GM12878 (cell line): ENCODE data around the gene SLC25A44. TPM values are rescaled to one million over a fixed set of nuclear protein-coding genes. Genes with fewer than 3 reads are reported as not detected.

ENCODE experiments used
- BMI1 ChIP-seq: fragments of 450-650 bp; IDR thresholded peaks from 2 replicates; pipeline ENCODE4 v1.6.1; 2016; ENCODE audit warnings: mild to moderate bottlenecking, moderate library complexity, borderline replicate concordance
- DPF2 ChIP-seq: fragments of 450-650 bp; IDR thresholded peaks from 2 replicates; pipeline ENCODE4 v1.6.1; 2017; ENCODE audit warnings: mild to moderate bottlenecking
- E2F4 ChIP-seq: IDR thresholded peaks from 2 replicates; pipeline ENCODE4 v1.6.1; 2012; ENCODE audit warnings: low read depth, low read length, improper control_type of control experiment
- EGR1 ChIP-seq, 2 experiments: IDR thresholded peaks; 1 replicate in 1 of 2; 2 replicates in 1 of 2; pipeline ENCODE4 v1.6.1; 2011 to 2012; ENCODE audit warnings: low read depth in 2 of 2, low read length in 2 of 2, borderline replicate concordance in 1 of 2, mild to moderate bottlenecking in 1 of 2, moderate library complexity in 1 of 2
- HDGF ChIP-seq: fragments of 450-650 bp; IDR thresholded peaks from 2 replicates; pipeline ENCODE4 v1.6.1; 2016; ENCODE audit warnings: antibody characterized with exemption
- IKZF2 ChIP-seq, 2 experiments: fragments of 450-650 bp; IDR thresholded peaks; 2 replicates each; pipeline ENCODE4 v1.6.1; 2017; ENCODE audit warnings: mild to moderate bottlenecking in 2 of 2, moderate library complexity in 2 of 2
- IRF4 ChIP-seq: IDR thresholded peaks from 2 replicates; pipeline ENCODE4 v1.6.1; 2011; ENCODE audit warnings: low read depth, low read length
- KAT2A ChIP-seq: conservative IDR thresholded peaks from 2 replicates; pipeline ENCODE4 v1.6.1; 2011; ENCODE audit warnings: low read depth, low read length; ENCODE audit not compliant: control insufficient read depth
- MXI1 ChIP-seq: fragments of 150-350 bp; IDR thresholded peaks from 2 replicates; pipeline ENCODE4 v1.6.1; 2011; ENCODE audit warnings: low read depth, mild to moderate bottlenecking, inconsistent platforms, low read length, improper control_type of control experiment
- NFYA ChIP-seq: IDR thresholded peaks from 2 replicates; pipeline ENCODE4 v1.6.1; 2011; ENCODE audit warnings: low read depth, mild to moderate bottlenecking, low read length, improper control_type of control experiment, borderline replicate concordance
- NR2F1 ChIP-seq: fragments of 450-650 bp; conservative IDR thresholded peaks from 2 replicates; pipeline ENCODE4 v1.6.1; 2017; ENCODE audit warnings: mild to moderate bottlenecking
- POLR2AphosphoS2 ChIP-seq: IDR thresholded peaks from 2 replicates; pipeline ENCODE4 v1.6.1; 2011; ENCODE audit warnings: low read depth, mild to moderate bottlenecking, low read length, improper control_type of control experiment, moderate library complexity
- RAD51 ChIP-seq: fragments of 450-650 bp; IDR thresholded peaks from 2 replicates; pipeline ENCODE4 v1.6.1; 2016; ENCODE audit warnings: moderate library complexity, mild to moderate bottlenecking, inconsistent platforms
- SMAD1 ChIP-seq: fragments of 450-650 bp; IDR thresholded peaks from 2 replicates; pipeline ENCODE4 v1.6.1; 2018; ENCODE audit warnings: mild to moderate bottlenecking, low read depth; ENCODE audit not compliant: partially characterized antibody
- SP1 ChIP-seq: IDR thresholded peaks from one replicate; pipeline ENCODE4 v1.6.1; 2011; ENCODE audit warnings: low read depth, low read length
- TCF7 ChIP-seq: IDR thresholded peaks from 2 replicates; pipeline ENCODE4 v1.6.1; 2014; ENCODE audit warnings: antibody characterized with exemption, borderline replicate concordance
- polyA plus RNA-seq, 11 experiments: library from polyadenylated mRNA; depleted of rRNA in 4 of 11; unstranded in 6 of 11; stranded (reverse) in 5 of 11; fragments of >200 nt; fragmentation: Nextera tagmentation in 4 of 11; fragmentation: Illumina TruSeq in 1 of 11; extraction: Ambion mirVana in 4 of 11; extraction: Trizol in 1 of 11; gene quantifications; 1 replicate in 1 of 11; 2 replicates in 10 of 11; pipeline versions ENCODE4 v1.2.1 to v1.2.3, GENCODE V29; 2011 to 2016; ENCODE audit warnings: inconsistent platforms in 2 of 11, missing spikeins in 2 of 11, low read depth in 1 of 11
- total RNA-seq, 4 experiments: library from RNA; depleted of rRNA in 3 of 4; stranded (reverse); fragments of >200 nt in 3 of 4; fragmentation: Illumina TruSeq in 1 of 4; extraction: Trizol in 1 of 4; gene quantifications; 2 replicates each; pipeline versions ENCODE4 v1.2.1 to v1.2.3, GENCODE V29; 2013 to 2021
- TF ChIP-seq, protein P1 (sequence below): fragments of 450-650 bp; IDR thresholded peaks from 2 replicates; pipeline ENCODE4 v1.6.1; 2017; ENCODE audit warnings: mild to moderate bottlenecking, moderate library complexity
- TF ChIP-seq, protein P2 (sequence below): fragments of 450-650 bp; IDR thresholded peaks from 2 replicates; pipeline ENCODE4 v1.6.1; 2018; ENCODE audit warnings: mild to moderate bottlenecking, low read depth, moderate library complexity; ENCODE audit not compliant: partially characterized antibody
- TF ChIP-seq, protein P3 (sequence below): fragments of 450-650 bp; IDR thresholded peaks from 2 replicates; pipeline ENCODE4 v1.6.1; 2017; ENCODE audit warnings: mild to moderate bottlenecking, low read depth, inconsistent platforms; ENCODE audit not compliant: poor library complexity, severe bottlenecking

Gene SLC25A44
- total and polyA plus RNA-seq, 10 of the 15 experiments (the other 5 are each of a cell fraction or from before 2014, with no cell fraction given), result 7.1 to 43.3 (median 30.4) TPM

GRCh38 chr1:156193488-156194299 is at the start of gene SLC25A44 (continued):
- no peak for TF ChIP-seq NFYA
- TF ChIP-seq, protein P1, sequence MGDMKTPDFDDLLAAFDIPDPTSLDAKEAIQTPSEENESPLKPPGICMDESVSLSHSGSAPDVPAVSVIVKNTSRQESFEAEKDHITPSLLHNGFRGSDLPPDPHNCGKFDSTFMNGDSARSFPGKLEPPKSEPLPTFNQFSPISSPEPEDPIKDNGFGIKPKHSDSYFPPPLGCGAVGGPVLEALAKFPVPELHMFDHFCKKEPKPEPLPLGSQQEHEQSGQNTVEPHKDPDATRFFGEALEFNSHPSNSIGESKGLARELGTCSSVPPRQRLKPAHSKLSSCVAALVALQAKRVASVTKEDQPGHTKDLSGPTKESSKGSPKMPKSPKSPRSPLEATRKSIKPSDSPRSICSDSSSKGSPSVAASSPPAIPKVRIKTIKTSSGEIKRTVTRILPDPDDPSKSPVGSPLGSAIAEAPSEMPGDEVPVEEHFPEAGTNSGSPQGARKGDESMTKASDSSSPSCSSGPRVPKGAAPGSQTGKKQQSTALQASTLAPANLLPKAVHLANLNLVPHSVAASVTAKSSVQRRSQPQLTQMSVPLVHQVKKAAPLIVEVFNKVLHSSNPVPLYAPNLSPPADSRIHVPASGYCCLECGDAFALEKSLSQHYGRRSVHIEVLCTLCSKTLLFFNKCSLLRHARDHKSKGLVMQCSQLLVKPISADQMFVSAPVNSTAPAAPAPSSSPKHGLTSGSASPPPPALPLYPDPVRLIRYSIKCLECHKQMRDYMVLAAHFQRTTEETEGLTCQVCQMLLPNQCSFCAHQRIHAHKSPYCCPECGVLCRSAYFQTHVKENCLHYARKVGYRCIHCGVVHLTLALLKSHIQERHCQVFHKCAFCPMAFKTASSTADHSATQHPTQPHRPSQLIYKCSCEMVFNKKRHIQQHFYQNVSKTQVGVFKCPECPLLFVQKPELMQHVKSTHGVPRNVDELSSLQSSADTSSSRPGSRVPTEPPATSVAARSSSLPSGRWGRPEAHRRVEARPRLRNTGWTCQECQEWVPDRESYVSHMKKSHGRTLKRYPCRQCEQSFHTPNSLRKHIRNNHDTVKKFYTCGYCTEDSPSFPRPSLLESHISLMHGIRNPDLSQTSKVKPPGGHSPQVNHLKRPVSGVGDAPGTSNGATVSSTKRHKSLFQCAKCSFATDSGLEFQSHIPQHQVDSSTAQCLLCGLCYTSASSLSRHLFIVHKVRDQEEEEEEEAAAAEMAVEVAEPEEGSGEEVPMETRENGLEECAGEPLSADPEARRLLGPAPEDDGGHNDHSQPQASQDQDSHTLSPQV, result no peak
- peak; percentile 86 for TF ChIP-seq SP1
- 0 out of 2 replicates have a peak, but pooled peaks have one; percentile 17 for TF ChIP-seq HDGF
- TF ChIP-seq, protein P2, sequence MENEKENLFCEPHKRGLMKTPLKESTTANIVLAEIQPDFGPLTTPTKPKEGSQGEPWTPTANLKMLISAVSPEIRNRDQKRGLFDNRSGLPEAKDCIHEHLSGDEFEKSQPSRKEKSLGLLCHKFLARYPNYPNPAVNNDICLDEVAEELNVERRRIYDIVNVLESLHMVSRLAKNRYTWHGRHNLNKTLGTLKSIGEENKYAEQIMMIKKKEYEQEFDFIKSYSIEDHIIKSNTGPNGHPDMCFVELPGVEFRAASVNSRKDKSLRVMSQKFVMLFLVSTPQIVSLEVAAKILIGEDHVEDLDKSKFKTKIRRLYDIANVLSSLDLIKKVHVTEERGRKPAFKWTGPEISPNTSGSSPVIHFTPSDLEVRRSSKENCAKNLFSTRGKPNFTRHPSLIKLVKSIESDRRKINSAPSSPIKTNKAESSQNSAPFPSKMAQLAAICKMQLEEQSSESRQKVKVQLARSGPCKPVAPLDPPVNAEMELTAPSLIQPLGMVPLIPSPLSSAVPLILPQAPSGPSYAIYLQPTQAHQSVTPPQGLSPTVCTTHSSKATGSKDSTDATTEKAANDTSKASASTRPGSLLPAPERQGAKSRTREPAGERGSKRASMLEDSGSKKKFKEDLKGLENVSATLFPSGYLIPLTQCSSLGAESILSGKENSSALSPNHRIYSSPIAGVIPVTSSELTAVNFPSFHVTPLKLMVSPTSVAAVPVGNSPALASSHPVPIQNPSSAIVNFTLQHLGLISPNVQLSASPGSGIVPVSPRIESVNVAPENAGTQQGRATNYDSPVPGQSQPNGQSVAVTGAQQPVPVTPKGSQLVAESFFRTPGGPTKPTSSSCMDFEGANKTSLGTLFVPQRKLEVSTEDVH, result no peak
- 0 out of 2 replicates have a peak, but pooled peaks have one; percentile 22 for TF ChIP-seq IRF4
- TF ChIP-seq NR2F1, result peak; percentile 18; the same call in 1 of the 2 replicates
- TF ChIP-seq, protein P3, sequence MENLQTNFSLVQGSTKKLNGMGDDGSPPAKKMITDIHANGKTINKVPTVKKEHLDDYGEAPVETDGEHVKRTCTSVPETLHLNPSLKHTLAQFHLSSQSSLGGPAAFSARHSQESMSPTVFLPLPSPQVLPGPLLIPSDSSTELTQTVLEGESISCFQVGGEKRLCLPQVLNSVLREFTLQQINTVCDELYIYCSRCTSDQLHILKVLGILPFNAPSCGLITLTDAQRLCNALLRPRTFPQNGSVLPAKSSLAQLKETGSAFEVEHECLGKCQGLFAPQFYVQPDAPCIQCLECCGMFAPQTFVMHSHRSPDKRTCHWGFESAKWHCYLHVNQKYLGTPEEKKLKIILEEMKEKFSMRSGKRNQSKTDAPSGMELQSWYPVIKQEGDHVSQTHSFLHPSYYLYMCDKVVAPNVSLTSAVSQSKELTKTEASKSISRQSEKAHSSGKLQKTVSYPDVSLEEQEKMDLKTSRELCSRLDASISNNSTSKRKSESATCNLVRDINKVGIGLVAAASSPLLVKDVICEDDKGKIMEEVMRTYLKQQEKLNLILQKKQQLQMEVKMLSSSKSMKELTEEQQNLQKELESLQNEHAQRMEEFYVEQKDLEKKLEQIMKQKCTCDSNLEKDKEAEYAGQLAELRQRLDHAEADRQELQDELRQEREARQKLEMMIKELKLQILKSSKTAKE, result peak; percentile 49
- TF ChIP-seq TCF7, result no peak
- TF ChIP-seq KAT2A, result no peak
- TF ChIP-seq DPF2, result no peak
- TF ChIP-seq EGR1 (IDR thresholded peaks at IDR 0.05; ENCODE audit: borderline replicate concordance in 1 of 2, low read depth in 2 of 2, low read length in 2 of 2), result peak in 1 of 2 experiments; percentile 58; a peak in 2 of 3 replicates
- peak; percentile 51; the same call in 1 of the 2 replicates for TF ChIP-seq POLR2AphosphoS2
- peak; percentile 50; the same call in 1 of the 2 replicates for TF ChIP-seq MXI1
- no peak for TF ChIP-seq E2F4
- TF ChIP-seq BMI1, result no peak
- peak in 1 of 2 experiments; percentile 17; a peak in 1 of 4 replicates for TF ChIP-seq IKZF2 (IDR thresholded peaks at IDR 0.05)
- peak; percentile 74 for TF ChIP-seq RAD51
- TF ChIP-seq SMAD1, result peak; percentile 41
